Measurements from ENCODE around the gene ACOT12. TPM values are rescaled to one million over a fixed set of nuclear protein-coding genes. Genes with fewer than 3 reads are reported as not detected.

The ACOT12 gene
- total RNA-seq, 4 donors from 2014 or later = 1.7 TPM; not detected in 3

- Histone ChIP-seq H3K27ac (no peak overlapping the region), H3K36me3 (peaks cover 0 to 18% (median 0%) of the 10 kb centered on the region in 3 donors), H3K4me3 (no peak overlapping the region), H3K4me1 (peaks cover 0 to 8% (median 0%) of the 10 kb centered on the region in 4 donors), H3K9me3 (peaks cover 0 to 15% (median 2%) of the 10 kb centered on the region in 4 donors), H3K27me3 (no peaks in the 10 kb centered on the region)
- 75 to 77% methylated on average over 4 of the region's 4 CpGs for WGBS, 2 donors
- DNase-seq (ENCODE audit: low spot score in 2 of 2) = no peak
- TF ChIP-seq POLR2A (IDR thresholded peaks at IDR 0.05) (no peak), EP300 (IDR thresholded peaks at IDR 0.05) (no peak), CTCF (IDR thresholded peaks at IDR 0.05) (no peak)
These were observed 105.9 kb downstream of the ACOT12 start for GRCh38 chr5:81288021-81288433.

DNA sequence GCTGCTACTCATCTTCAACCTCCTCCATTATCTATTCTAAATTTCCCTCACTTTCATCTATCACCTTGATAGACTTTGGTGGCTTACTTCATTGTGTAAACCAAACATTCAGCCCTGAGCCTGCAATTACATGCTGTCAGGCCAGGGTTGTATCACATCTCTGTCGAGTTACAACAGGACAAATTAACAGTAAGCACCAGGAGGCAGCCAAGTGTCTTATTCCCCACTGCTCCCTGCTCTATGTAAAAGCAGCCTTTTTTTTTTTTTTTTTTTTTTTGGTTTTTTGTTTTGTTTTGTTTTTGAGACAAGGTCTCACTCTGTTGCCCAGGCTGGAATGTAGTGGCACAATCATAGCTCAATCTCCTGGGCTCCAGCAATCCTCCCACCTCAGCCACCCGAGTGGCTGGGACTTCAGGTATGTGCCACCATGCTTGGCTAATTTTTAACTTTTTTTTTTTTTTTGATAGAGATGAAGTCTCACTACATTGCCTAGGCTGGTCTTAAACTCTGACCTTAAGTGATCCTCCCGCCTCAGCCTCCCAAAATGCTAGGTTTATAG lies 107.8 kb downstream of the ACOT12 start:
- H3K9me3 ChIP-seq = no peaks in the 10 kb centered on the region
- H3K27ac ChIP-seq = no peak overlapping the region
- peaks cover 0 to 8% (median 0%) of the 10 kb centered on the region in 4 donors for H3K4me1 ChIP-seq
- H3K4me3 ChIP-seq = no peak overlapping the region
- H3K36me3 ChIP-seq = peaks cover 0 to 3% (median 0%) of the 10 kb centered on the region in 3 donors
- no peak for TF ChIP-seq POLR2A (IDR thresholded peaks at IDR 0.05)
- DNase-seq (ENCODE audit: low spot score in 2 of 2) = no peak
- 64 to 72% methylated on average over 3 of the region's 3 CpGs for WGBS, 2 donors
- no peaks in the 10 kb centered on the region for H3K27me3 ChIP-seq

DNA sequence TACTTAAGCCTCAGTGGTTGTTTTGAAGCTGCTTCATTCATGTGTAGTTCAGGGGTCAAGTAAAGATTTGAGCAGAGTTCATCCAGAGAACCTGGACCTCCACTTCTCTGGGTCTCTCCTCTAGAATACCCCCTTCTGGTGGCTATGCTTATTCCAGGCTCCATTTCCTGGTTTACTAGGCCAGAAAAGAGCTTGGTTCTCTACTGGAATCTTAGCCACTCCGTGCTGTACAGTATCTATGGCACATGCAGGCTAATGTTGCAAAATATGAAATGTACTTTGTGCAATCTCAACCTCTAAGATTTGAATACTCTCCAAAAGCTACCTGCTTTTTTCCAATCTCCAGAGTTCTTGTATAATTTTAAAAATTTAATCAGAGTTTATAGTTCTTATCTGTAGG lies 110.0 kb downstream of the ACOT12 start:
- H3K27me3 ChIP-seq = no peaks in the 10 kb centered on the region
- no peak for DNase-seq (ENCODE audit: low spot score in 2 of 2)
- 90 to 96% methylated on average over 1 of the region's 1 CpG for WGBS, 2 donors
- no peaks in the 10 kb centered on the region for H3K4me1 ChIP-seq
- peaks cover 0 to 3% (median 0%) of the 10 kb centered on the region in 3 donors for H3K36me3 ChIP-seq
- no peak overlapping the region for H3K4me3 ChIP-seq
- H3K27ac ChIP-seq = no peak overlapping the region
- TF ChIP-seq CTCF (IDR thresholded peaks at IDR 0.05) = no peak
- TF ChIP-seq POLR2A (IDR thresholded peaks at IDR 0.05) = no peak
- TF ChIP-seq EP300 (IDR thresholded peaks at IDR 0.05) = no peak
- no peaks in the 10 kb centered on the region for H3K9me3 ChIP-seq

Other genes with a start within 250 kb of the ACOT12 start
- 10 to 100 TPM in 1 of 4 donors, 1 to 10 TPM in 3; 1.8 to 23.7 (median 4.0) TPM for gene CKMT2, start 160.8 kb downstream of the ACOT12 start, total RNA-seq
- gene ZCCHC9, start 92.5 kb downstream of the ACOT12 start, total RNA-seq = 10 to 100 TPM; 18.2 to 18.8 (median 18.4) TPM